SK-N-SH (cell line): ENCODE measurements around the gene METTL24.

ENCODE experiments used
- SIN3A ChIP-seq: IDR thresholded peaks from 2 replicates; pipeline ENCODE4 v1.6.1; 2012; ENCODE audit warnings: low read depth, mild to moderate bottlenecking, low read length, moderate library complexity, borderline replicate concordance
- TCF12 ChIP-seq: IDR thresholded peaks from 2 replicates; pipeline ENCODE4 v1.4.0; 2012
- TEAD4 ChIP-seq: IDR thresholded peaks from 2 replicates; pipeline ENCODE4 v1.4.0; 2012; ENCODE audit warnings: mild to moderate bottlenecking, borderline replicate concordance; ENCODE audit not compliant: insufficient read depth
- TF ChIP-seq, protein P1 (sequence below): IDR thresholded peaks from 2 replicates; pipeline ENCODE4 v1.4.0; 2012; ENCODE audit warnings: low read depth, borderline replicate concordance
- TF ChIP-seq, protein P2 (sequence below): fragments of 150-350 bp; IDR thresholded peaks from 2 replicates; pipeline ENCODE4 v1.6.1; 2017; ENCODE audit warnings: antibody characterized with exemption, low read length, low read depth, borderline replicate concordance
- TF ChIP-seq, protein P3 (sequence below): fragments of 200-600 bp; sonication (generic); IDR thresholded peaks from 2 replicates; pipeline ENCODE4 v1.6.1; 2017; ENCODE audit warnings: antibody characterized with exemption, mild to moderate bottlenecking, moderate library complexity

GRCh38 chr6:110353457-110354001 lies 4.6 kb downstream of the METTL24 start:
- TF ChIP-seq, protein P1, sequence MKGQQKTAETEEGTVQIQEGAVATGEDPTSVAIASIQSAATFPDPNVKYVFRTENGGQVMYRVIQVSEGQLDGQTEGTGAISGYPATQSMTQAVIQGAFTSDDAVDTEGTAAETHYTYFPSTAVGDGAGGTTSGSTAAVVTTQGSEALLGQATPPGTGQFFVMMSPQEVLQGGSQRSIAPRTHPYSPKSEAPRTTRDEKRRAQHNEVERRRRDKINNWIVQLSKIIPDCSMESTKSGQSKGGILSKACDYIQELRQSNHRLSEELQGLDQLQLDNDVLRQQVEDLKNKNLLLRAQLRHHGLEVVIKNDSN, result no peak
- TF ChIP-seq, protein P2, sequence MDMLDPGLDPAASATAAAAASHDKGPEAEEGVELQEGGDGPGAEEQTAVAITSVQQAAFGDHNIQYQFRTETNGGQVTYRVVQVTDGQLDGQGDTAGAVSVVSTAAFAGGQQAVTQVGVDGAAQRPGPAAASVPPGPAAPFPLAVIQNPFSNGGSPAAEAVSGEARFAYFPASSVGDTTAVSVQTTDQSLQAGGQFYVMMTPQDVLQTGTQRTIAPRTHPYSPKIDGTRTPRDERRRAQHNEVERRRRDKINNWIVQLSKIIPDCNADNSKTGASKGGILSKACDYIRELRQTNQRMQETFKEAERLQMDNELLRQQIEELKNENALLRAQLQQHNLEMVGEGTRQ, result no peak
- TF ChIP-seq SIN3A (no peak), TCF12 (no peak), TEAD4 (no peak)
- TF ChIP-seq, protein P3, sequence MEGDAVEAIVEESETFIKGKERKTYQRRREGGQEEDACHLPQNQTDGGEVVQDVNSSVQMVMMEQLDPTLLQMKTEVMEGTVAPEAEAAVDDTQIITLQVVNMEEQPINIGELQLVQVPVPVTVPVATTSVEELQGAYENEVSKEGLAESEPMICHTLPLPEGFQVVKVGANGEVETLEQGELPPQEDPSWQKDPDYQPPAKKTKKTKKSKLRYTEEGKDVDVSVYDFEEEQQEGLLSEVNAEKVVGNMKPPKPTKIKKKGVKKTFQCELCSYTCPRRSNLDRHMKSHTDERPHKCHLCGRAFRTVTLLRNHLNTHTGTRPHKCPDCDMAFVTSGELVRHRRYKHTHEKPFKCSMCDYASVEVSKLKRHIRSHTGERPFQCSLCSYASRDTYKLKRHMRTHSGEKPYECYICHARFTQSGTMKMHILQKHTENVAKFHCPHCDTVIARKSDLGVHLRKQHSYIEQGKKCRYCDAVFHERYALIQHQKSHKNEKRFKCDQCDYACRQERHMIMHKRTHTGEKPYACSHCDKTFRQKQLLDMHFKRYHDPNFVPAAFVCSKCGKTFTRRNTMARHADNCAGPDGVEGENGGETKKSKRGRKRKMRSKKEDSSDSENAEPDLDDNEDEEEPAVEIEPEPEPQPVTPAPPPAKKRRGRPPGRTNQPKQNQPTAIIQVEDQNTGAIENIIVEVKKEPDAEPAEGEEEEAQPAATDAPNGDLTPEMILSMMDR, result no peak
